Esophagus squamous epithelium (tissue), 4 donors: ENCODE data around the gene PNPLA8.

Experiments
- CTCF ChIP-seq, 6 experiments: fragments of 450-650 bp in 4 of 6; fragments of 200-600 bp in 2 of 6; sonication (generic) in 2 of 6; IDR thresholded peaks; one replicate each; pipeline ENCODE4 v1.5.1; 2016 to 2019; ENCODE audit warnings: antibody characterized with exemption in 6 of 6, mild to moderate bottlenecking in 4 of 6, moderate library complexity in 4 of 6
- POLR2A ChIP-seq, 4 donors: fragments of 450-650 bp; IDR thresholded peaks; one replicate each; pipeline ENCODE4 v1.6.1; 2017; ENCODE audit warnings: antibody characterized with exemption in 4 of 4, mild to moderate bottlenecking in 4 of 4, moderate library complexity in 3 of 4

GRCh38 chr7:108464743-108465142 is 61.2 kb downstream of the PNPLA8 start:
- TF ChIP-seq CTCF (IDR thresholded peaks at IDR 0.05) (no peak), POLR2A (IDR thresholded peaks at IDR 0.05) (no peak)
